VCaP (cell line): ENCODE data around the gene PATL2.

Source experiments
- H3K27ac ChIP-seq: fragments of 450-650 bp; 2 replicates; pipeline ENCODE4 v1.5.1; 2017
- CTCF ChIP-seq: fragments of 450-650 bp; conservative IDR thresholded peaks from 2 replicates; pipeline ENCODE4 v1.5.1; 2017; ENCODE audit warnings: mild to moderate bottlenecking, moderate library complexity

Gene PATL2

GRCh38 chr15:44729408-44730127 is 18.4 kb upstream of the PATL2 start:
- peak overlapping the region; percentile 86 for H3K27ac ChIP-seq
- TF ChIP-seq CTCF = no peak

- no peak for TF ChIP-seq CTCF
- H3K27ac ChIP-seq = peak overlapping the region; percentile 86
Measured at GRCh38 chr15:44728576-44729407, 17.7 kb upstream of the PATL2 start.

- H3K27ac ChIP-seq = peak overlapping the region; percentile 86
Measured at GRCh38 chr15:44728232-44728575, 17.1 kb upstream of the PATL2 start.

- TF ChIP-seq CTCF = no peak
- peak overlapping the region; percentile 86 for H3K27ac ChIP-seq
Measured at GRCh38 chr15:44727485-44728231, 16.5 kb upstream of the PATL2 start.

GRCh38 chr15:44726568-44727484 is 15.7 kb upstream of the PATL2 start:
- no peak for TF ChIP-seq CTCF
- H3K27ac ChIP-seq = no peak overlapping the region

- no peak overlapping the region for H3K27ac ChIP-seq
- TF ChIP-seq CTCF = no peak
Measured at GRCh38 chr15:44726136-44726535, 15.0 kb upstream of the PATL2 start.

GRCh38 chr15:44722011-44722410 is 10.9 kb upstream of the PATL2 start:
- TF ChIP-seq CTCF = no peak
- H3K27ac ChIP-seq = no peak overlapping the region
